NCI-H510A (cell line): ENCODE data around the gene WBP1L.

Experiments used
- DNase-seq: peaks from one replicate; lab custom pipeline; 2025; lab: John Stamatoyannopoulos, UW

The WBP1L gene

GRCh38 chr10:102779680-102780526 lies 36.2 kb downstream of the WBP1L start:
- DNase-seq = no peak

DNA sequence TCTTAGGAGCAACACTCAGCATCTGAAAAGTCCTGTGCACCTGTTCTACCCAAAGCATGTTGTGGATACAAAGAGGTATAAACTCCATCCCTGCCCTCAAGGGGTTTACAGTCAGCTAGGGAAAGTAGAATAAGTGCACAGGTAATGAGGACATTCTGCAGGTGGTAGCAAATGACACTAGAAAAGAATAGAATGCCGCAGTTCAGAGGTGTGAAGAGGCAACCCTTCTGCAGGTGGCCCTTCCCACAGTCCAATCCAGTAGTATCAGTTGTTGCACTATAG lies 36.7 kb downstream of the WBP1L start:
- DNase-seq = no peak

- no peak for DNase-seq
These were observed 37.6 kb downstream of the WBP1L start for GRCh38 chr10:102781090-102781920.

DNA sequence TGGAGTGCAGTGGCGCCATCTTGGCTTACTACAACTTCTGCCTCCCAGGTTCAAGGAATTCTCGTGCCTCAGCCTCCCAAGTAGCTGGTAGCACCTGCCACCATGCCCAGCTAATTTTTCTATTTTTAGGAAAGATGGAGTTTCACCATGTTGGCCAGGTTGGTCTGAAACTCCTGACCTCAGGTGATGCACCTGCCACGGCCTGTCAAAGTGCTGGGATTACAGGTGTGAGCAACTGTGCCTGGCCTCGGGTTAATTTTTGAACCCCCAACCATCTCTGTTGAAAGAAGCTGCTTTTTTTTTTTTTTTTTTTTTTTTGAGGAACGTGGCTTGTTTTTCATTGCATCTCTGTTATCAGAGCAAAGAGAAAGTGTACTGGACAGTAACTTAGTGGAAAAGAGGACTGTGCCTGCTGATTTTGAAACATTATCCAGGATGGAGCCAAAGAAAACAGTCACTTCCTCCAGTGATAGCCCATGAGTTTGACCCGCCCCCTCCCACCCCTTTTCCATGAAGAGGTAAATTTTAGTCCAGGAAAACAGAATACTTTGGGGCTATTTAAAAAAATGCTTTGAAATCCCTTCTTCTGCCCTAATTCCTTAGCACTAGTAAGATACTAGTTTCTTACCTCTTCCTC lies 38.3 kb downstream of the WBP1L start:
- DNase-seq = no peak

DNA sequence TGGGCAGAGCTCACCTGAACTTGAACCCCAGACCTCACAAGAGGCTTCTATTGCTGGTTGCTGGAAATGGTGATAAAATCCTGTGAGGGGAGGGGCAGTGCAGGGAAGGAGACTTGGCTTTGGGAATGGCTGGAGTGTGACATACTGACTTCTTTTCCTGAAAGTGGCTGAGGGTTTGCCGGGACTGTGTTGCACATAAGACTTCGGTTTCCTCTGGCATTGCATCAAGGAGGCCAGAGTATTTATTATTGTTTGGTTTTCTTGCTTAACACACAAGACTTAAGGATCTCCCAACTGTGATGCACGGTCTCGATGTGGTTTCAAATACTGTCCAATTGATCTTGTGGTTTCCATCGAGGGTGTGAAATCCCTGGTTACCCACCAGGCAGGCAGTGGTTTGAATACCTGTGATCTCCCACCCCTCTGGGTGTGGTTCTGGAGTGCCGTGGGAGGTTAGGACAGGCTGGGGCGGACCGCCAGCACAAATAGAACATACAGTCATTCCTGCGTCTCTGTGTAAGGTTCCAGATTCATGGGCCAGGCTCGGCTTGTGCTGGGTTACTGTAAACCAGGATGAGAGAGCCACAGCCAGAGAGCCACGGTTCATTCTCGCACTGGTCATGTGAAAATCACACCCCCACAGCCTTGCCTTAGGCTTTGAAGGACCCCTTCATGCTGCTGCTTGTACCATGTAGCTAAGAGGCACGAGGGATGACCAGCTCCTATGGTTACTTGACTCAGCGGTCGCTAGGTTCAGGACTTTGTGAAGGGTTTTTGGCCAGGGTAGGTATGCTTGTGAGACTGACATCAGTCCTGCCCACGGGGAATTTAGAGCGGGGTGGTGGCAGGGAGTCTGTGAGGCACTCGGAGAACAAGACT lies 39.2 kb downstream of the WBP1L start:
- DNase-seq = no peak

DNA sequence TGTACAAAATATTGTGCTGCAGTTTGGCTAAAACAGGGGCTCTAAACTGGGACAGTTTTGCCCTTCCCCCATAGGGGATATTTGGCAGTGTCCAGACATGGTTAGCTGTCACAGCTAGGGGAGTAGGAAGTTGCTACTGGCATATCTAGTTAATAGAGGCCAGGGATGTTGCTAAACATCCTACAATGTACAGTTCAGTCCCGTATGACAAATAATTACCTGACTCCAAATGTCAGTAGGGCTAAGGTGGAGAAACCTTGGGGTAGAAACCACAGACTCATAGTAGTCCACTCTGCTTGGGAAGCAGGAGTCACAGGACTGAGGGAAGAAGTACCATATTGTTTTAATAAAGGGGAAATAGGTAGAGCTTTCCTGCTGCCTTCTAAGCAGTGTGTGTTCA lies 39.8 kb downstream of the WBP1L start:
- no peak for DNase-seq

- DNase-seq = no peak
These were observed 42.1 kb downstream of the WBP1L start for GRCh38 chr10:102785818-102786217.

DNA sequence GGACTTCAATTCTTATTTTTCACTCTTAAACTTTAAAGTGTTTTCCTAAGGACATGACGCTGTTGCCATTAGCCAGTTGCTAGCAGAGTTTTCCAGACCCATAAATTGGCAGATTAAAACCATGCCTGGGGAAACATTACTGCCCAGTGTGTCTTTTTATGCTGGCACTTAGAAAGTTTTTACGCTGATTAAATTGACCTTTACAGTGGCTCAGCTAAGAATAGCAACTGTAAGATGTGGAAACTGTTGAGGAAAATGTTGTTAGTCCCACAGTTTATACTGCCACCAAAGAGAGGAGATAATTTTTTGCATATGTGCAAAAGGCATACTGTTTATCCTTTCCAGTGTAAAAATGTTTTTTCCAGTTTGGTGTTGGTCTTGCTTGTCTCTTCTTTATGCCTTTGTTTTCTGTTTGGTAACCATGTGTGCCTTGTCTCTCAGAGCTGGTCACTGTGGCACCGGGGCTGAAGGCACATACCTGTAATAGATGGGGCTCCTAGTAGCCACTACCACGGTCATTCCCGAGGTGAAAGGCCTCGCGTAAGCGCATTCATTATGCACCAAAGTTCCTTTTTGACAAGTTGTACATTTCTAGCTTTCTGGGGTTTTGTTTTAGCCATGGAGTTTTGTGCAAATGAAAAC lies 48.1 kb downstream of the WBP1L start:
- DNase-seq = no peak

DNA sequence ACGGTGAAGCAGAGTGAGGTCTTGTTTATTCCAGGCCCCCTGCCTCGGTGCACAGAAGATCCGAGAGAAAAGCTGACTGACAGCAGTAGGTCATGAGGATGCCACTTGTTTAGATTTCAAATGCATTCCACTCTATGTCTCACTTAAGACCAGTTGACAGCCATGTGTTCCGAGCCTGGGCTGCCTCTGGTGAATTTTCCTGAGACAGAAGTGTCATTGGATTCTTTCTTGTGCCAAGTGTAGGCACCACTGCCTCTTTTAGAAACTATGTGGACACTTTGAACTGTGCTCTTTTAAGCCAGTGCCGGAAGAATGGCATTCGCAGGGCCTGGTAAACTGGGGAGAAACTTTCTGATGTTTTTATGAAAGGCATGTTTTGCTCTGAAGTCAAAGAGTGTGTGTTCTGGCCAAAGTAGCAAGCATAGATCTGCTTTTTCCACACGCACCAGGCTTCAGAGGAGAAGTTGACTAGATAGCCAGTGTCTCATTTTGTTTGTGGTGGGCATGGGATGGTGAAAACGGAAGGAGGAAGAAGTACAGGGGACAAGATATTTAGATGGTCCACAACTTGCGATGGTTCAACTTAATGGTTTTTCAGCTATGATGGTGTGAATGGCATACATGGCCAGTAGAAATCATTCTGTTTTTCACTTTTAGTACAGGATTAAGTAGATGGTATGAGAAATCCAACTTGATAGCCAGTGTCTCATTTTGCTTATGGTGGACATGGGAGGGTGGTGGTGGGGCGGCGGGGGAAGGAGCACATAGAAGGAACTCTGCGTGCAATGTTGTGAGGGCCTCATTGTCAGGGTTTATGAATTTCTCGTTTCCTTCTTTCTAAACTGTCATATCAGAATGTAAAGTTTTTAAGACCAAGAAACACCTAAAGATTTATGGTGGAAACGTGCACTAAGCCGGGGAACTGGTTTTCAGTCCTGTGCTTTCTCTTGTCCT lies 52.0 kb downstream of the WBP1L start:
- no peak for DNase-seq

- DNase-seq = peak; percentile 21
These were observed 52.8 kb downstream of the WBP1L start for GRCh38 chr10:102796407-102797176.

- DNase-seq = no peak
These were observed 56.1 kb downstream of the WBP1L start for GRCh38 chr10:102799691-102800471.

GRCh38 chr10:102800611-102801335 lies 57.0 kb downstream of the WBP1L start:
- no peak for DNase-seq

DNA sequence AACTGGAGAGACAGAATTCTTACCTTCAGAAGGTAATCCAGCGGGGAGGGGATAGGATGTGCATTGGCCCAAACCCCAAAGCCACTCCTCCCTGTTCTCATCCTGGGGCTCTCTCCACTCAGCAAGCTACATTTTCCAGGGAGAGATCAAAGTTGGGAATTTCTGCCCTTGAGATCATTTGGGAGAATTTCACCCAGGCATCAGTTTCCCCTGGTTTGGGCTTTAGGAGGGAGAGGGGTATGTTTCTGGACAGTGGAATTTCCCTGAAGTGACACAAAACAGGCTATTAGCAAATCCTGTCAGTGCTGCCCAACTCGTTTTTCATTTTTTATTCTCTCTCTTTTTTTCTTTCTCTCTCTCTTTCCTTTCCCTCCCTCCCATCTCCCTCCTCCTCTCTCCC lies 57.7 kb downstream of the WBP1L start:
- DNase-seq = no peak

- DNase-seq = no peak
These were observed 58.2 kb downstream of the WBP1L start for GRCh38 chr10:102801978-102802377.

DNA sequence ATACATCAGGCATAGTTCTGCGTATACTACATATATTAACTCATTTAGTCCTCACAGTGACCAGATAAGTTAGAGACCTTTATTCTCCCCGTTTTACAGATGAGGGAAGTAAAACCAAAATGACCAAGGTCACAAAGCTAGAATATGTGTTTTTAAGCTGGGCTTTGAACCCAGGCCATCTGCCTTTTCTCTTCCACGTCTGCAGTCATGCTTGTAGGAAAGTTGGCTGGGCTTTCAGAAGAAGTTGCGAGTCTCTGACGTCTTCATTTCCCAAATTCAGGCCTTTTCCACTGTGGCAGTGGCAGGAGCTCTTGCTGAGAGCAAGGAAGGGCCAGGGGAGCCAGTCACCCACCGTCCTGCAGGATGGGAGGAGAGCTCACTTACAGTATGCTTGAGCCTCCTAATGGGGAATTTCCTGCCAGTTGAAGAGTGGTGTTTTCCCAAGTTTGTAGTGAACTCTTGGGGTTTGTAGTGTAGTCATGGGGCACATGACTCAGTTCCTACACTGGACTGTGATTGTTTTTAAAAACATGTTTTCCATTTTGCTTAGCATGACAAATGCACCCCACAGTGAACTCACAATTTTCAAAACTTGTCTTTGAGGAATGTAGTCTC lies 59.3 kb downstream of the WBP1L start:
- no peak for DNase-seq

DNA sequence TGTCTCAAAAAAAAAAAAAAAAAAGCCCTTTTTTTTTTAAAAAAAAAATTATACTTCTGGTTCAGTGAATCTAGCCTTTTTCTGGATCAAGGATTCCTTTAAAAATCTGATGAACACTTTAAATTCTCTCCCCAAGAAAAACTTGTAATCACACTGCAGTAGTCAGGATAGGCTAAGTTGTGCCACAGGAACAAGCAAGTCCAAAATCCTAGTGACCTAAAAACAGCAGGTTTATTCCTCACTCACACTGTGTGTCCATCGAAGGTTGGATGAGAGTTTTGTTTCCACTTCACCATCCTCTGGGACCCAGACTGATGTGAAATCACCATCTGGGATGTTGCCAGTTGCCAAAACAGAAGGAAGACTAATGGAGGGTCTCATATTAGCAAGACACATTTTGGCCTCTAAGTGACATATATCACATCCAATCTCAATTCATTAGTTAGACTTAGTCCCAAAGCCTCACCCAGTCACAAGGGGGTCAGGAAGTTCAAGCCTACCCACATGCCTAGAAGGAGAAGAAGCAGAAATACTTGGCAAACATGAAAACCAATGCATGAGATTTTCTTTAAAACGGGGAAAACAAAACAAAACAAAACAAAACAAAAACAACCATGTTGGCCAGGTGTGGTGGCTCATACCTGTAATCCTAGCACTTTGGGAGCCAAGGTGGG lies 60.8 kb downstream of the WBP1L start:
- no peak for DNase-seq

GRCh38 chr10:102808380-102808779 lies 64.6 kb downstream of the WBP1L start:
- DNase-seq = no peak
